Measurements from ENCODE around the gene TAF1B. TPM values are rescaled to one million over a fixed set of nuclear protein-coding genes. Genes with fewer than 3 reads are reported as not detected.
A peak's percentile ranks its signal among the peaks of the same experiment; 100 is the strongest.

The TAF1B gene
- total RNA-seq, 1 donor from 2014 or later: 86.3 TPM

- H3K4me1 Mint-ChIP-seq: peaks cover 52% of the 10 kb centered on the region
- no peak overlapping the region for H3K27ac ChIP-seq
Observed at GRCh38 chr2:9968553-9969497, 125.6 kb downstream of the TAF1B start.

GRCh38 chr2:9970200-9971044 lies 127.1 kb downstream of the TAF1B start:
- peaks cover 18% of the 10 kb centered on the region for H3F3A ChIP-seq (ENCODE audit: low read depth)
- no peaks in the 10 kb centered on the region for H3K9me3 ChIP-seq (ENCODE audit: low read depth)
- H3K4me2 ChIP-seq: peak overlapping the region; percentile 52
- peak; percentile 71 for DNase-seq (ENCODE audit: low spot score)
- no peaks in the 10 kb centered on the region for H3K36me3 ChIP-seq
- H4K20me1 ChIP-seq (ENCODE audit: low read depth): no peaks in the 10 kb centered on the region
- H3K9ac ChIP-seq: no peak overlapping the region
- Mint-ChIP-seq H3K27me3 (ENCODE audit: insufficient read depth, low read depth) (peaks cover 2% of the 10 kb centered on the region), H3K36me3 (no peaks in the 10 kb centered on the region), H3K9me3 (no peaks in the 10 kb centered on the region), H3K4me1 (peaks cover 52% of the 10 kb centered on the region), H3K27ac (peak overlapping the region; percentile 89), H3K4me3 (no peak overlapping the region)
- no peak overlapping the region for H3K4me3 ChIP-seq
- H3K27ac ChIP-seq: peak overlapping the region; percentile 72
- peak overlapping the region; percentile 12 for H2AFZ ChIP-seq (replicated peaks)
- no peaks in the 10 kb centered on the region for H3K27me3 ChIP-seq
- H3K79me2 ChIP-seq (ENCODE audit: low read depth): no peaks in the 10 kb centered on the region
- peaks cover 46% of the 10 kb centered on the region for H3K4me1 ChIP-seq
- TF ChIP-seq CTCF (IDR thresholded peaks at IDR 0.05): no peak

More at GRCh38 chr2:9968553-9969497, 125.6 kb downstream of the TAF1B start:
- Histone ChIP-seq H3K4me3 (no peak overlapping the region), H4K20me1 (ENCODE audit: low read depth) (no peaks in the 10 kb centered on the region), H3K9ac (no peak overlapping the region), H3F3A (ENCODE audit: low read depth) (peaks cover 18% of the 10 kb centered on the region), H3K27me3 (no peaks in the 10 kb centered on the region), H3K4me2 (no peak overlapping the region), H2AFZ (replicated peaks) (no peak overlapping the region), H3K36me3 (no peaks in the 10 kb centered on the region), H3K79me2 (ENCODE audit: low read depth) (no peaks in the 10 kb centered on the region), H3K9me3 (ENCODE audit: low read depth) (no peaks in the 10 kb centered on the region), H3K4me1 (peaks cover 53% of the 10 kb centered on the region)
- Mint-ChIP-seq H3K4me3 (no peak overlapping the region), H3K27ac (no peak overlapping the region), H3K27me3 (ENCODE audit: insufficient read depth, low read depth) (peaks cover 2% of the 10 kb centered on the region), H3K9me3 (no peaks in the 10 kb centered on the region), H3K36me3 (no peaks in the 10 kb centered on the region)
- no peak for DNase-seq (ENCODE audit: low spot score)
- no peak for TF ChIP-seq EZH2phosphoT487 (IDR thresholded peaks at IDR 0.05)
- TF ChIP-seq CTCF (IDR thresholded peaks at IDR 0.05): no peak
- TF ChIP-seq EZH2 (IDR thresholded peaks at IDR 0.05): no peak

- no peak for DNase-seq (ENCODE audit: low spot score)
- Histone ChIP-seq H3K36me3 (no peaks in the 10 kb centered on the region), H3K27me3 (no peaks in the 10 kb centered on the region), H3K4me1 (peaks cover 46% of the 10 kb centered on the region), H3K4me3 (no peak overlapping the region), H3K4me2 (peak overlapping the region; percentile 52), H3K9me3 (ENCODE audit: low read depth) (no peaks in the 10 kb centered on the region), H3K9ac (no peak overlapping the region), H3K79me2 (ENCODE audit: low read depth) (no peaks in the 10 kb centered on the region), H4K20me1 (ENCODE audit: low read depth) (no peaks in the 10 kb centered on the region), H3F3A (ENCODE audit: low read depth) (peaks cover 18% of the 10 kb centered on the region), H2AFZ (replicated peaks) (no peak overlapping the region), H3K27ac (peak overlapping the region; percentile 72)
- H3K27me3 Mint-ChIP-seq (ENCODE audit: insufficient read depth, low read depth): peaks cover 2% of the 10 kb centered on the region
- H3K27ac Mint-ChIP-seq: peak overlapping the region; percentile 89
- no peaks in the 10 kb centered on the region for H3K36me3 Mint-ChIP-seq
- H3K4me3 Mint-ChIP-seq: no peak overlapping the region
- peaks cover 52% of the 10 kb centered on the region for H3K4me1 Mint-ChIP-seq
- H3K9me3 Mint-ChIP-seq: no peaks in the 10 kb centered on the region
- TF ChIP-seq EZH2 (IDR thresholded peaks at IDR 0.05) (no peak), EZH2phosphoT487 (IDR thresholded peaks at IDR 0.05) (no peak), CTCF (IDR thresholded peaks at IDR 0.05) (no peak)
Observed at GRCh38 chr2:9971105-9971818, 128.0 kb downstream of the TAF1B start.

Measured in neural progenitor cell (in vitro differentiated cells).